Measurements from ENCODE around the gene CHN2. TPM values are rescaled to one million over a fixed set of nuclear protein-coding genes. Genes with fewer than 3 reads are reported as not detected.

The CHN2 gene
- total RNA-seq, 6 donors from 2014 or later, result 6.2 to 13.7 (median 11.2) TPM

- H3K36me3 ChIP-seq, result no peaks in the 10 kb centered on the region
- no peak for ATAC-seq (ENCODE audit: low FRiP score in 2 of 2)
- DNase-seq, result no peak
- WGBS, 2 donors, result 84 to 90% methylated on average over 6 of the region's 6 CpGs
- H3K9me3 ChIP-seq, result no peaks in the 10 kb centered on the region
- no peak overlapping the region for H3K27ac ChIP-seq
- no peak overlapping the region for H3K4me3 ChIP-seq
- TF ChIP-seq POLR2A (IDR thresholded peaks at IDR 0.05), result no peak
- no peak for TF ChIP-seq POLR2AphosphoS5 (IDR thresholded peaks at IDR 0.05)
- TF ChIP-seq EP300 (IDR thresholded peaks at IDR 0.05), result no peak
- TF ChIP-seq, protein P1, sequence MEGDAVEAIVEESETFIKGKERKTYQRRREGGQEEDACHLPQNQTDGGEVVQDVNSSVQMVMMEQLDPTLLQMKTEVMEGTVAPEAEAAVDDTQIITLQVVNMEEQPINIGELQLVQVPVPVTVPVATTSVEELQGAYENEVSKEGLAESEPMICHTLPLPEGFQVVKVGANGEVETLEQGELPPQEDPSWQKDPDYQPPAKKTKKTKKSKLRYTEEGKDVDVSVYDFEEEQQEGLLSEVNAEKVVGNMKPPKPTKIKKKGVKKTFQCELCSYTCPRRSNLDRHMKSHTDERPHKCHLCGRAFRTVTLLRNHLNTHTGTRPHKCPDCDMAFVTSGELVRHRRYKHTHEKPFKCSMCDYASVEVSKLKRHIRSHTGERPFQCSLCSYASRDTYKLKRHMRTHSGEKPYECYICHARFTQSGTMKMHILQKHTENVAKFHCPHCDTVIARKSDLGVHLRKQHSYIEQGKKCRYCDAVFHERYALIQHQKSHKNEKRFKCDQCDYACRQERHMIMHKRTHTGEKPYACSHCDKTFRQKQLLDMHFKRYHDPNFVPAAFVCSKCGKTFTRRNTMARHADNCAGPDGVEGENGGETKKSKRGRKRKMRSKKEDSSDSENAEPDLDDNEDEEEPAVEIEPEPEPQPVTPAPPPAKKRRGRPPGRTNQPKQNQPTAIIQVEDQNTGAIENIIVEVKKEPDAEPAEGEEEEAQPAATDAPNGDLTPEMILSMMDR (IDR thresholded peaks at IDR 0.05), result no peak
- peaks cover 0 to 12% (median 11%) of the 10 kb centered on the region in 4 donors for H3K4me1 ChIP-seq
- no peaks in the 10 kb centered on the region for H3K27me3 ChIP-seq
Observed at GRCh38 chr7:29185613-29186012, 9.0 kb upstream of the CHN2 start.

DNA sequence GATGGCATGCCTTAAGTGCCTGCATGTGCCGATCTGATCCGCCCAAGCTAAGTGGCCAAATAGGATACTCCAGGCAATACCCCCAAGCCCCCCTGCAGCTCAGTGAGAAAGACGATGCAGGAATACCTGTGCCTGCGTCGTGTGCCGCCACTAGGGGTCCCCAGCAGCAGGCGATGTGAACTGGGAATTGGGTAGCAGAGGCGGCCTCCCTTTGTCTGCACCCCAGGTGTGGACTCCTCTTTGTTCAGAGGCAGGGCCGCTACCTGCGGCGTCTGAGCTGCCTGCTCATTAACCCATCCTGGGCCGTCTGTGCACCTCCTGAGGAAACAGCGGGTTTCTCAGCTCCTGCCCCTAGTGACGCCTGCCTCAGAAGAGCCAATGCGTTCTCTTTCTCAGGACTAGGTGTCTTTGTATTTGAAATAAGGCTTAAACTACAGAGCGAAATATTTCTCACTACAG, 4.8 kb upstream of the CHN2 start:
- TF ChIP-seq, protein P1 (IDR thresholded peaks at IDR 0.05), result peak; percentile 60 to 81 (median 75)
- no peak for TF ChIP-seq POLR2AphosphoS5 (IDR thresholded peaks at IDR 0.05)
- peaks cover 0 to 4% (median 0%) of the 10 kb centered on the region in 4 donors for H3K27me3 ChIP-seq
- H3K4me1 ChIP-seq, result peaks cover 5 to 22% (median 20%) of the 10 kb centered on the region in 4 donors
- DNase-seq (peak; percentile 50 to 70), ATAC-seq (ENCODE audit: low FRiP score in 2 of 2) (peak; percentile 73 to 77)
- H3K4me3 ChIP-seq, result no peak overlapping the region
- WGBS, 2 donors, result 14 to 36% methylated on average over 2 to 16 of the region's 16 CpGs
- no peaks in the 10 kb centered on the region for H3K36me3 ChIP-seq
- H3K27ac ChIP-seq, result no peak overlapping the region
- H3K9me3 ChIP-seq, result no peaks in the 10 kb centered on the region

DNA sequence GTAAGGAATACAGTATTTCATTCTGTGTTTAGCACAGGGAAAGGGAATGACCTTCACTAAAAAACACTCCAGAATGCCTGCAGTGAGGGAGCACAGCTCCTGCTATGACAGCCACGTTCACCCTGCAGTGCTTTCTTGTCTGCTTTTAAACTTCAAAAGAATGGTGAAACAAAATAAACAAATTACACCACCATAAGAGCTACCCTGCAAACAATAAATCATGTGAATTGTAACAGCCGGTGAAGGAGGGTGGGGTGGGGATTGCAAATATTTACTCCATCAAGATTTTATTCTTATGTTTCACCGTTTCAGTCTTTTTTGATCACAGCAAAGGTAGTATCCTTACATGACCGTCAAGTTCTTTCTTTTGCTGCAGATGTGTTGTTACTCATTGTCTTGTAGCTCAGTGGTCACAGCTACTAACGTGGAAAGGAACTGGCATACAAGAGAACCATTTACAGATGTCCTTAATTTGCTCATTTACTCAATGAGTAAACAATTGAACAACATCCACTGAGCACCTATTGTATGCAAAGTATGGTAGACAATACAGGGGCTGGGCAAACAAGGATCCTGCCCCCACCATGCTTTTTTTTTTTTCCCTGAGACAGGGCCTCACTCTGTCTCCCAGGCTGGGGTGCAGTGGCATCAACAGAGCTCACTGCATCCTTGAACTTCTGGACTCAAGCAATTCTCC, 4.1 kb upstream of the CHN2 start:
- H3K27me3 ChIP-seq, result peaks cover 0 to 4% (median 0%) of the 10 kb centered on the region in 4 donors
- no peak overlapping the region for H3K27ac ChIP-seq
- H3K4me3 ChIP-seq, result no peak overlapping the region
- no peak for TF ChIP-seq EP300 (IDR thresholded peaks at IDR 0.05)
- no peak for TF ChIP-seq POLR2A (IDR thresholded peaks at IDR 0.05)
- TF ChIP-seq POLR2AphosphoS5 (IDR thresholded peaks at IDR 0.05), result no peak
- TF ChIP-seq, protein P1 (IDR thresholded peaks at IDR 0.05), result no peak
- H3K4me1 ChIP-seq, result peaks cover 11 to 28% (median 23%) of the 10 kb centered on the region in 4 donors
- H3K9me3 ChIP-seq, result no peaks in the 10 kb centered on the region
- ATAC-seq (ENCODE audit: low FRiP score in 2 of 2) (no peak), DNase-seq (no peak)
- 42 to 57% methylated on average over 5 of the region's 5 CpGs for WGBS, 2 donors
- no peaks in the 10 kb centered on the region for H3K36me3 ChIP-seq

GRCh38 chr7:29192323-29192722, 2.3 kb upstream of the CHN2 start:
- 71 to 93% methylated on average over 1 of the region's 1 CpG for WGBS, 2 donors

More at GRCh38 chr7:29192323-29192722, 2.3 kb upstream of the CHN2 start:
- no peak for ATAC-seq (ENCODE audit: low FRiP score in 2 of 2)
- Histone ChIP-seq H3K27ac (no peak overlapping the region), H3K4me1 (peaks cover 13 to 30% (median 23%) of the 10 kb centered on the region in 4 donors), H3K36me3 (no peaks in the 10 kb centered on the region), H3K27me3 (peaks cover 0 to 4% (median 0%) of the 10 kb centered on the region in 4 donors), H3K4me3 (no peak overlapping the region), H3K9me3 (no peaks in the 10 kb centered on the region)
- no peak for TF ChIP-seq POLR2A (IDR thresholded peaks at IDR 0.05)
- TF ChIP-seq, protein P1 (IDR thresholded peaks at IDR 0.05), result no peak
- no peak for TF ChIP-seq EP300 (IDR thresholded peaks at IDR 0.05)
- TF ChIP-seq POLR2AphosphoS5 (IDR thresholded peaks at IDR 0.05), result no peak
- no peak for DNase-seq

Measured in upper lobe of left lung (tissue), 6 donors.